GM19043 (cell line): Measurements from ENCODE around the gene SPEF1.

Experiments used
- ATAC-seq: cut with Tn5 transposase; IDR thresholded peaks from one replicate; pipeline ENCODE4 v1.9.1; 2021; ENCODE audit warnings: low read depth; ENCODE audit not compliant: unreplicated experiment

SPEF1 gene

GRCh38 chr20:3767427-3768341 lies 13.6 kb downstream of the SPEF1 start, which contains the start of gene ADISSP:
Gene ADISSP, minus strand, starts transcription at chr20:3767753. Its CDS starts 7,653 bp downstream, at chr20:3760100.
- ATAC-seq = peak; percentile 91

- no peak for ATAC-seq
Observed at GRCh38 chr20:3767110-3767426, 14.2 kb downstream of the SPEF1 start.

GRCh38 chr20:3766422-3767109 lies 14.7 kb downstream of the SPEF1 start:
- no peak for ATAC-seq

- ATAC-seq = no peak
Observed at GRCh38 chr20:3765171-3765882, 15.9 kb downstream of the SPEF1 start.

- ATAC-seq = no peak
Observed at GRCh38 chr20:3764659-3765058, 16.6 kb downstream of the SPEF1 start.

GRCh38 chr20:3763671-3764601 lies 17.3 kb downstream of the SPEF1 start:
- ATAC-seq = no peak

GRCh38 chr20:3760655-3761348 lies 20.4 kb downstream of the SPEF1 start:
- no peak for ATAC-seq

- ATAC-seq = no peak
Observed at GRCh38 chr20:3759884-3760283, 21.4 kb downstream of the SPEF1 start.

GRCh38 chr20:3759316-3759823 lies 21.9 kb downstream of the SPEF1 start:
- no peak for ATAC-seq

- ATAC-seq = no peak
Observed at GRCh38 chr20:3758566-3758965, 22.7 kb downstream of the SPEF1 start.

- ATAC-seq = no peak
Observed at GRCh38 chr20:3757268-3757667, 24.0 kb downstream of the SPEF1 start.

- ATAC-seq = no peak
Observed at GRCh38 chr20:3755814-3756480, 25.3 kb downstream of the SPEF1 start.

GRCh38 chr20:3755269-3755668 lies 26.0 kb downstream of the SPEF1 start:
- no peak for ATAC-seq

GRCh38 chr20:3754276-3754630 lies 27.0 kb downstream of the SPEF1 start:
- no peak for ATAC-seq

- no peak for ATAC-seq
Observed at GRCh38 chr20:3753501-3754275, 27.6 kb downstream of the SPEF1 start.

GRCh38 chr20:3753098-3753497 lies 28.1 kb downstream of the SPEF1 start:
- no peak for ATAC-seq

- no peak for ATAC-seq
Observed at GRCh38 chr20:3752386-3752759, 28.9 kb downstream of the SPEF1 start.

- no peak for ATAC-seq
Observed at GRCh38 chr20:3751675-3752385, 29.4 kb downstream of the SPEF1 start.
